Pancreas (tissue), 10 donors: ENCODE data around the gene PLCB1. TPM values are rescaled to one million over a fixed set of nuclear protein-coding genes. Genes with fewer than 3 reads are reported as not detected.

ENCODE experiments used
- ATAC-seq, 4 donors: fragments of 200-7000 bp; cut with Tn5 transposase; one replicate each; pipeline versions ENCODE4 v1.8.0 to v1.9.1; 2020; ENCODE audit warnings: mild to moderate bottlenecking in 4 of 4, moderate library complexity in 4 of 4
- DNase-seq, 6 donors: peaks; one replicate each; pipeline ENCODE4 v3.0.0-alpha.2; 2020
- FAIRE-seq: peaks from 2 replicates; lab custom pipeline; 2012; peaks lifted over from hg19 to GRCh38; lab: Jason Lieb, UNC
- H3K27ac ChIP-seq, 4 donors: fragments of 200-600 bp; sonication (generic); 1 replicate in 3 of 4; 2 replicates in 1 of 4; pipeline versions ENCODE4 v1.5.0 to v1.8.0; 2020
- H3K27me3 ChIP-seq, 4 donors: fragments of 200-600 bp; one replicate each; pipeline ENCODE4 v1.8.0; 2021
- H3K36me3 ChIP-seq, 3 donors: fragments of 200-600 bp; sonication (generic) in 1 of 3; one replicate each; pipeline versions ENCODE4 v1.5.0 to v1.8.0; 2020 to 2021
- H3K4me1 ChIP-seq, 3 donors: fragments of 200-600 bp; one replicate each; pipeline ENCODE4 v1.8.0; 2021
- H3K4me3 ChIP-seq, 4 donors: fragments of 200-600 bp; sonication (generic) in 2 of 4; one replicate each; pipeline versions ENCODE4 v1.5.0 to v1.8.0; 2020 to 2021
- H3K9me3 ChIP-seq, 4 donors: fragments of 200-600 bp; one replicate each; pipeline ENCODE4 v1.8.0; 2021
- WGBS, 2 donors: extraction: QIAGEN DNeasy Blood & Tissue Kit; methylation state at CpG; one replicate each; pipeline ENCODE4 v1.1.7; 2013; 5-methylcytosine and 5-hydroxymethylcytosine counted together
- intact Hi-C, 3 donors: fragments of 100-400 bp; cut with DNase I; formaldehyde crosslinking; loops; one replicate each; pipeline versions ENCODE4 v1.11.1 to v1.14.2; 2022
- polyA plus RNA-seq, 2 donors: library from polyadenylated mRNA; stranded (reverse); fragments of 200-250 nt; gene quantifications; one replicate each; pipeline ENCODE4 v1.2.3, GENCODE V29; 2013
- total RNA-seq, 6 donors: library from RNA; stranded (reverse); fragmentation: NEBNext Ultra II Directional in 4 of 6; extraction: Animal tissue kit (Norgen Biotek cat#: 25700) in 4 of 6; gene quantifications; one replicate each; pipeline versions ENCODE4 v1.2.1 to v1.2.4, GENCODE V29; 2021 to 2023
- TF ChIP-seq, protein P1 (sequence below), 4 donors: fragments of 200-600 bp; sonication (generic) in 3 of 4; IDR thresholded peaks; one replicate each; pipeline versions ENCODE4 v1.5.0 to v1.8.0; 2021; ENCODE audit warnings: antibody characterized with exemption in 4 of 4
- donor health status: healthy with polysubstance abuse.
- donor health status: DM: no; HTN: no; CAD: no; lungs with moderate emphysema.
- donor health status: DM: no; HTN: no; CAD: no.
- donor health status: control.
- donor health status: control.
- donor health status: Bipolar disorder and iron deficiency.
- donor health status: DM: yes; HTN: yes; CAD: no.
- donor health status: DM: no; HTN: no; CAD: no.
- donor health status: DM: no; HTN: no; CAD: no.
- donor health status: DM: yes; HTN: yes; CAD: no.

The PLCB1 gene
- total and polyA plus RNA-seq, 8 donors = 4.5 to 18.7 (median 13.7) TPM

DNA sequence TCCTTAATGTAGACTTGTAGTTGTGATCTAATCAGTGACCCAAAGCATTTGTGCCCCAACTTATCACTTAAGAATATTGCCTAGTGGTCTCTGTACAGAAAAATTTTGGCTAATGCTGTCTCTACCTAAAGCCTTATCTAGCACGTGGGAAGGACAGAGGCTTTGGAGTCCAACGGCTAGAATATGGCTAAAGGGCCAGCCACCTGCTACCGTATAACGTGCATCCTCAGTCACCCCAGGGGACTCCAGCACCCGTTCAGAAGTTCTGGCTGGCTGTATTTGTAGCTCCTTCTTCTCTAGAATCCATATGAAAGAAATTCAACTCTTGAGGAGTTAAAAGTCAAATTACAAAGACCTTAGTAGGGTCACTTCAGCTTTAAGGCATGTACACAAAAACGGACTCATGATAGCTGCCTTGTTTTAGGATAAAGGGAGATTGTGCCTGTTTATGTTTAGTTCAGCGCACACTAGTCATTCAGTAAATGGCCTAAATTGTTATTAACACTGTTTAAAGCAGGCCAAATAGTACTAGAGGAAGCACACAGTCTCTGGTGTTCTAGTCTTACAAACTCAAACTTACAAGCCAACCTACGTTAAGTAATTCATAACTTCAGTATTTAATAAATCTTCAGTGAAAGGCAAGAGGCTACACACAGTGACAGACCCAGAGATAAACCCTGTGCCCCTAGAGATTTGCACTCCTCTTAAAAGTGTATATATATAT lies 529.3 kb downstream of the PLCB1 start:
- Histone ChIP-seq H3K27me3 (no peaks in the 10 kb centered on the region), H3K4me1 (no peaks in the 10 kb centered on the region), H3K9me3 (no peaks in the 10 kb centered on the region), H3K27ac (no peak overlapping the region), H3K4me3 (no peak overlapping the region), H3K36me3 (no peaks in the 10 kb centered on the region)
- 74 to 91% methylated on average over 8 of the region's 8 CpGs for WGBS, 2 donors
- TF ChIP-seq, protein P1, sequence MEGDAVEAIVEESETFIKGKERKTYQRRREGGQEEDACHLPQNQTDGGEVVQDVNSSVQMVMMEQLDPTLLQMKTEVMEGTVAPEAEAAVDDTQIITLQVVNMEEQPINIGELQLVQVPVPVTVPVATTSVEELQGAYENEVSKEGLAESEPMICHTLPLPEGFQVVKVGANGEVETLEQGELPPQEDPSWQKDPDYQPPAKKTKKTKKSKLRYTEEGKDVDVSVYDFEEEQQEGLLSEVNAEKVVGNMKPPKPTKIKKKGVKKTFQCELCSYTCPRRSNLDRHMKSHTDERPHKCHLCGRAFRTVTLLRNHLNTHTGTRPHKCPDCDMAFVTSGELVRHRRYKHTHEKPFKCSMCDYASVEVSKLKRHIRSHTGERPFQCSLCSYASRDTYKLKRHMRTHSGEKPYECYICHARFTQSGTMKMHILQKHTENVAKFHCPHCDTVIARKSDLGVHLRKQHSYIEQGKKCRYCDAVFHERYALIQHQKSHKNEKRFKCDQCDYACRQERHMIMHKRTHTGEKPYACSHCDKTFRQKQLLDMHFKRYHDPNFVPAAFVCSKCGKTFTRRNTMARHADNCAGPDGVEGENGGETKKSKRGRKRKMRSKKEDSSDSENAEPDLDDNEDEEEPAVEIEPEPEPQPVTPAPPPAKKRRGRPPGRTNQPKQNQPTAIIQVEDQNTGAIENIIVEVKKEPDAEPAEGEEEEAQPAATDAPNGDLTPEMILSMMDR (IDR thresholded peaks at IDR 0.05) = no peak
- no peak for FAIRE-seq
- intact Hi-C loops = no loop called here
- ATAC-seq = peak in 1 of 4 donors; percentile 17
- no peak for DNase-seq

- Histone ChIP-seq H3K36me3 (no peaks in the 10 kb centered on the region), H3K4me1 (no peaks in the 10 kb centered on the region), H3K9me3 (no peaks in the 10 kb centered on the region), H3K27ac (no peak overlapping the region), H3K4me3 (no peak overlapping the region), H3K27me3 (no peaks in the 10 kb centered on the region)
- ATAC-seq = no peak
- 92% methylated on average over 5 of the region's 5 CpGs for WGBS, 2 donors
- no peak for DNase-seq
- TF ChIP-seq, protein P1 (IDR thresholded peaks at IDR 0.05) = no peak
- intact Hi-C loops = no loop called here
- FAIRE-seq = no peak
Measured at GRCh38 chr20:8662433-8662954, 530.4 kb downstream of the PLCB1 start.

DNA sequence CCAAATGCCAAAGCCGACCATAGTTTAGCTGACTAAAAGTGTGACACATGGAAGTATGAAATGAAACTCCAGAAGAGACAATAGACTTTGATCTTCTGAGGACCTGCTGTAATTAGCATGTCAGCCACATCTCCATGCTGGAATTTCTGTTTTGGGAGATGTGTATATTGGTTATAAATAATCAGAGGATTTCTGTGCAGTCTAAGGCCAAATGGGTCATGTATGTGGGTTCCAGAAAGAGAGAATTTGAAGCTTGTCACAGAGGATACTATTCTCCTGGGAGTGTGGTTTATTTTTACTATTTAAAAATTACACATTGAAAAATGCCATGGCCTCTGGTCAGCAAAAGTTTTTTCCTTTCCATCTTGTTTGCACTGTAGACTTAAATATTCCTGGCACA lies 531.4 kb downstream of the PLCB1 start:
- intact Hi-C loops = no loop called here
- DNase-seq = no peak
- Histone ChIP-seq H3K4me1 (no peaks in the 10 kb centered on the region), H3K27ac (no peak overlapping the region), H3K36me3 (no peaks in the 10 kb centered on the region), H3K4me3 (no peak overlapping the region), H3K27me3 (no peaks in the 10 kb centered on the region), H3K9me3 (no peaks in the 10 kb centered on the region)
- no peak for FAIRE-seq
- no peak for ATAC-seq
- 90 to 97% methylated on average over 1 of the region's 1 CpG for WGBS, 2 donors
- TF ChIP-seq, protein P1 (IDR thresholded peaks at IDR 0.05) = no peak

DNA sequence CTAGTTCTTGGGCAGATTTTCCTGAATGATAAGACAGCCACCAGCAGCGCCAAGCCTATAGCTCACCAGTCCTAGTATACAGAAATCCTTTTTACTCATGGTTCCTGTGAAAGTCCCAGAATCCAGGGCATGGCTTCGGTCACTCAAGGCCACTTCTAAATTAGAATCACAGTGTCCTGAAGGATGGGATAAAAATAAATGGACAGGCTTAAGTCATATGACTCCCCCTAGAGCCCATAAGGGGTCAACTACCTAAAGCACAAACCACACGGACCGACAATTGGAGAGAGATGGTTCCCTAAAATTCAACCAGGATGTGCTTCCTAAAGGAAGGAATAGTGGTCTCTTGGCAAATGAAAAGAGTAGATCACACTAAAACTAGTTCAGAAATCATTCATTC lies 532.7 kb downstream of the PLCB1 start:
- H3K4me1 ChIP-seq = no peaks in the 10 kb centered on the region
- H3K36me3 ChIP-seq = no peaks in the 10 kb centered on the region
- TF ChIP-seq, protein P1 (IDR thresholded peaks at IDR 0.05) = no peak
- FAIRE-seq (no peak), DNase-seq (no peak), ATAC-seq (no peak)
- H3K9me3 ChIP-seq = no peaks in the 10 kb centered on the region
- no peak overlapping the region for H3K4me3 ChIP-seq
- no peaks in the 10 kb centered on the region for H3K27me3 ChIP-seq
- H3K27ac ChIP-seq = no peak overlapping the region
- WGBS, 2 donors = 89 to 91% methylated on average over 4 of the region's 4 CpGs
- intact Hi-C loops = no loop called here

DNA sequence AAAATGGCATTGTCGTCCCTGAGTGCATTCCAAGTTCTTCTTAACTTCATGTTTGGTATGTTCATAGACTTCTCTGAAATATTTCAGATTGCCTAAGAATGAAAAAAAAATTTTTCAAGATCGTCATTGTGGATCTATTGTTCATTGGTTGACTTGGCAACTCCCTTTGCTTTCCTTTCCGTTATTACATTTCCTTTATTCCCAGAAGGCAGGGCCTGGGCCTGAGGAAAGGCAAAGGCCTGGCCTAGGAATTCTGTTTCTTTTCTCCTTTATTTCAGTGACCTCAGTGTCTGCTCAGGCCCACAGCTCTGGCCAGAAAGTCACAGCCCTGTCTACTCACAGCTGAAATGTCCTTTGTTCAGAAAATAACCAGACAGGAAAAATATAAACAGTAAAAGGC lies 535.2 kb downstream of the PLCB1 start:
- FAIRE-seq (no peak), ATAC-seq (peak in 2 of 4 donors; percentile 41 to 45), DNase-seq (no peak)
- Histone ChIP-seq H3K9me3 (no peaks in the 10 kb centered on the region), H3K36me3 (no peaks in the 10 kb centered on the region), H3K4me1 (no peaks in the 10 kb centered on the region), H3K27me3 (no peaks in the 10 kb centered on the region), H3K27ac (no peak overlapping the region), H3K4me3 (no peak overlapping the region)
- WGBS, 2 donors = 80 to 83% methylated on average over 3 of the region's 3 CpGs
- TF ChIP-seq, protein P1 (IDR thresholded peaks at IDR 0.05) = no peak
- intact Hi-C loops = no loop called here
